DOHH2 (cell line): ENCODE measurements around the gene TUBB2B.

Source experiments
- H3F3A ChIP-seq: fragments of 200-600 bp; sonication (generic), shearing (Covaris generic); 2 replicates; pipeline ENCODE4 v1.6.0; 2016; ENCODE audit warnings: antibody characterized with exemption, mild to moderate bottlenecking; ENCODE audit not compliant: control insufficient read depth, insufficient read depth
- H3K27ac ChIP-seq: fragments of 200-600 bp; sonication (generic); 2 replicates; pipeline ENCODE4 v1.5.1; 2014; ENCODE audit warnings: low read depth, mild to moderate bottlenecking, low read length, moderate library complexity
- H3K27me3 ChIP-seq: fragments of 200-600 bp; sonication (generic); 2 replicates; pipeline ENCODE4 v1.6.1; 2014; ENCODE audit warnings: mild to moderate bottlenecking, low read length, mixed read lengths; ENCODE audit not compliant: control insufficient read depth
- H3K36me3 ChIP-seq: fragments of 200-600 bp; sonication (generic); 2 replicates; pipeline ENCODE4 v1.6.1; 2014; ENCODE audit warnings: mild to moderate bottlenecking, low read length, moderate library complexity, mixed read lengths; ENCODE audit not compliant: control insufficient read depth
- H3K4me1 ChIP-seq: fragments of 200-600 bp; sonication (generic); 2 replicates; pipeline ENCODE4 v1.6.1; 2014; ENCODE audit warnings: mild to moderate bottlenecking, low read length, mixed read lengths; ENCODE audit not compliant: control insufficient read depth
- H3K4me2 ChIP-seq: fragments of 200-600 bp; sonication (generic); 2 replicates; pipeline ENCODE4 v1.6.0; 2014; ENCODE audit warnings: mild to moderate bottlenecking, low read length, moderate library complexity
- H3K4me3 ChIP-seq: fragments of 200-600 bp; sonication (generic); 2 replicates; pipeline ENCODE4 v1.5.1; 2014; ENCODE audit warnings: mild to moderate bottlenecking, low read length, mixed read lengths
- H3K79me2 ChIP-seq: fragments of 200-600 bp; sonication (generic); 2 replicates; pipeline ENCODE4 v1.6.1; 2014; ENCODE audit warnings: mild to moderate bottlenecking, low read length, mixed read lengths; ENCODE audit not compliant: control insufficient read depth
- H3K9me2 ChIP-seq: fragments of 200-600 bp; sonication (generic); replicated peaks from 2 replicates; pipeline ENCODE4 v1.6.1; 2014; ENCODE audit warnings: mild to moderate bottlenecking, low read length, mixed read lengths; ENCODE audit not compliant: control insufficient read depth
- H3K9me3 ChIP-seq: fragments of 200-600 bp; sonication (generic); 2 replicates; pipeline ENCODE4 v1.6.1; 2014; ENCODE audit warnings: antibody characterized with exemption, low read length, mixed read lengths; ENCODE audit not compliant: control insufficient read depth, insufficient read depth
- H4K20me1 ChIP-seq: fragments of 200-600 bp; sonication (generic); 2 replicates; pipeline ENCODE4 v1.6.0; 2014; ENCODE audit warnings: low read depth, mild to moderate bottlenecking, antibody characterized with exemption, low read length, moderate library complexity; ENCODE audit not compliant: control insufficient read depth, insufficient read depth
- CTCF ChIP-seq: fragments of 200-600 bp; sonication (generic); IDR thresholded peaks from one replicate; pipeline ENCODE4 v1.5.1; 2014; ENCODE audit warnings: antibody characterized with exemption, mild to moderate bottlenecking, low read depth, low read length; ENCODE audit not compliant: poor library complexity, severe bottlenecking
- EZH2phosphoT487 ChIP-seq: fragments of 200-600 bp; sonication (generic); IDR thresholded peaks from 2 replicates; pipeline ENCODE4 v1.6.1; 2017; ENCODE audit warnings: borderline replicate concordance, mild to moderate bottlenecking, antibody characterized with exemption, low read length, moderate library complexity, mixed read lengths

TUBB2B gene

GRCh38 chr6:3227363-3228045 is at the start of gene TUBB2B:
TUBB2B (minus strand) TSS chr6:3227653; CDS start chr6:3227543, 110 bp downstream.
- TF ChIP-seq EZH2phosphoT487 = no peak
- no peak for TF ChIP-seq CTCF
- Histone ChIP-seq H3K27ac (no peak within 1 kb of the TSS), H3K4me2 (peak within 1 kb of the TSS; percentile 99), H3K4me1 (peaks cover 57% of the 10 kb centered on the region), H3K4me3 (peak within 1 kb of the TSS; percentile 77), H3F3A (peaks cover 11% of the 10 kb centered on the region), H4K20me1 (peaks cover 14% of the 10 kb centered on the region; the same call in 1 of the 2 replicates), H3K9me3 (no peaks in the 10 kb centered on the region), H3K27me3 (peaks cover 72% of the 10 kb centered on the region), H3K9me2 (no peaks in the 10 kb centered on the region), H3K79me2 (no peaks in the 10 kb centered on the region), H3K36me3 (no peaks in the 10 kb centered on the region)

- Histone ChIP-seq H3K79me2 (no peaks in the 10 kb centered on the region), H4K20me1 (0 out of 2 replicates have a peak, but pooled peaks cover 4% of the 10 kb centered on the region), H3K9me2 (no peaks in the 10 kb centered on the region), H3K36me3 (peaks cover 6% of the 10 kb centered on the region), H3F3A (peaks cover 6% of the 10 kb centered on the region; the same call in 1 of the 2 replicates), H3K27ac (no peak overlapping the region), H3K27me3 (no peaks in the 10 kb centered on the region), H3K4me3 (no peak overlapping the region), H3K4me2 (no peak overlapping the region), H3K9me3 (no peaks in the 10 kb centered on the region), H3K4me1 (no peaks in the 10 kb centered on the region)
- no peak for TF ChIP-seq EZH2phosphoT487
- no peak for TF ChIP-seq CTCF
Measured at GRCh38 chr6:3277251-3277650, 49.8 kb upstream of the TUBB2B start.

GRCh38 chr6:3276174-3277167 is 49.0 kb upstream of the TUBB2B start:
- 0 out of 2 replicates have a peak, but pooled peaks cover 4% of the 10 kb centered on the region for H4K20me1 ChIP-seq
- H3K36me3 ChIP-seq = peaks cover 14% of the 10 kb centered on the region
- no peak overlapping the region for H3K4me3 ChIP-seq
- peaks cover 6% of the 10 kb centered on the region; the same call in 1 of the 2 replicates for H3F3A ChIP-seq
- TF ChIP-seq CTCF (no peak), EZH2phosphoT487 (no peak)
- no peaks in the 10 kb centered on the region for H3K4me1 ChIP-seq
- H3K9me2 ChIP-seq = no peaks in the 10 kb centered on the region
- no peak overlapping the region for H3K27ac ChIP-seq
- no peak overlapping the region for H3K4me2 ChIP-seq
- H3K9me3 ChIP-seq = no peaks in the 10 kb centered on the region
- H3K79me2 ChIP-seq = peaks cover 3% of the 10 kb centered on the region; the same call in 1 of the 2 replicates
- H3K27me3 ChIP-seq = no peaks in the 10 kb centered on the region
